OCI-LY1 (cell line): ENCODE results near the gene USP40.

Source experiments
- H2AFZ ChIP-seq: fragments of 200-600 bp; sonication (generic), shearing (Covaris generic); 2 replicates; pipeline ENCODE4 v1.6.0; 2014; ENCODE audit warnings: antibody characterized with exemption, mild to moderate bottlenecking, low read length
- H3F3A ChIP-seq: fragments of 200-600 bp; sonication (generic), shearing (Covaris generic); 2 replicates; pipeline ENCODE4 v1.6.0; 2014; ENCODE audit warnings: mild to moderate bottlenecking, antibody characterized with exemption, low read length, moderate library complexity; ENCODE audit not compliant: insufficient read depth
- H3K27ac ChIP-seq: fragments of 200-600 bp; sonication (generic); 2 replicates; pipeline ENCODE4 v1.5.1; 2014; ENCODE audit warnings: low read length, mixed run types, mild to moderate bottlenecking, low read depth; ENCODE audit not compliant: poor library complexity, severe bottlenecking
- H3K27me3 ChIP-seq: fragments of 200-600 bp; sonication (generic); 2 replicates; pipeline ENCODE4 v1.6.0; 2014; ENCODE audit warnings: antibody characterized with exemption, mild to moderate bottlenecking, low read length, moderate library complexity; ENCODE audit not compliant: insufficient read depth
- H3K36me3 ChIP-seq: fragments of 200-600 bp; sonication (generic); 2 replicates; pipeline ENCODE4 v1.6.1; 2014; ENCODE audit warnings: mild to moderate bottlenecking, antibody characterized with exemption, low read length, moderate library complexity, mixed read lengths; ENCODE audit not compliant: insufficient read depth
- H3K4me1 ChIP-seq: fragments of 200-600 bp; sonication (generic); 2 replicates; pipeline ENCODE4 v1.5.1; 2014; ENCODE audit warnings: mild to moderate bottlenecking, low read length, moderate library complexity; ENCODE audit not compliant: insufficient read depth, severe bottlenecking
- H3K4me2 ChIP-seq: fragments of 200-600 bp; sonication (generic), shearing (Covaris generic); 2 replicates; pipeline ENCODE4 v1.6.1; 2014; ENCODE audit warnings: low read length
- H3K4me3 ChIP-seq: fragments of 200-600 bp; sonication (generic); 2 replicates; pipeline ENCODE4 v1.5.1; 2014; ENCODE audit warnings: low read length, low read depth, mild to moderate bottlenecking, mixed read lengths; ENCODE audit not compliant: poor library complexity, severe bottlenecking
- H3K79me2 ChIP-seq: fragments of 200-600 bp; shearing (Covaris generic); 2 replicates; pipeline ENCODE4 v1.6.1; 2016; ENCODE audit warnings: mixed run types, low read length, mixed read lengths; ENCODE audit not compliant: insufficient read depth
- H3K9ac ChIP-seq: fragments of 200-600 bp; sonication (generic), shearing (Covaris generic); 2 replicates; pipeline ENCODE4 v1.6.1; 2014; ENCODE audit warnings: mild to moderate bottlenecking, low read length, mixed read lengths
- H3K9me2 ChIP-seq: fragments of 200-600 bp; sonication (generic), shearing (Covaris generic); 2 replicates; pipeline ENCODE4 v1.6.1; 2014; ENCODE audit warnings: low read depth, mild to moderate bottlenecking, low read length, mixed read lengths
- H3K9me3 ChIP-seq: fragments of 200-600 bp; shearing (Covaris generic); 2 replicates; pipeline ENCODE4 v1.6.1; 2014; ENCODE audit warnings: low read length, mixed read lengths
- H4K20me1 ChIP-seq: fragments of 200-600 bp; sonication (generic), shearing (Covaris generic); 2 replicates; pipeline ENCODE4 v1.6.0; 2016; ENCODE audit warnings: mild to moderate bottlenecking, low read length; ENCODE audit not compliant: insufficient read depth
- EZH2 ChIP-seq: fragments of 200-600 bp; sonication (generic), shearing (Covaris generic); IDR thresholded peaks from 2 replicates; pipeline ENCODE4 v1.8.0; 2017; ENCODE audit warnings: borderline replicate concordance, mixed run types, mild to moderate bottlenecking, antibody characterized with exemption, low read length, moderate library complexity, mixed read lengths
- TF ChIP-seq, protein P1 (sequence below): fragments of 200-600 bp; sonication (generic), shearing (Covaris generic); IDR thresholded peaks from 2 replicates; pipeline ENCODE4 v1.5.1; 2017; ENCODE audit warnings: mild to moderate bottlenecking, antibody characterized with exemption, low read length, moderate library complexity, mixed read lengths

Gene USP40

DNA sequence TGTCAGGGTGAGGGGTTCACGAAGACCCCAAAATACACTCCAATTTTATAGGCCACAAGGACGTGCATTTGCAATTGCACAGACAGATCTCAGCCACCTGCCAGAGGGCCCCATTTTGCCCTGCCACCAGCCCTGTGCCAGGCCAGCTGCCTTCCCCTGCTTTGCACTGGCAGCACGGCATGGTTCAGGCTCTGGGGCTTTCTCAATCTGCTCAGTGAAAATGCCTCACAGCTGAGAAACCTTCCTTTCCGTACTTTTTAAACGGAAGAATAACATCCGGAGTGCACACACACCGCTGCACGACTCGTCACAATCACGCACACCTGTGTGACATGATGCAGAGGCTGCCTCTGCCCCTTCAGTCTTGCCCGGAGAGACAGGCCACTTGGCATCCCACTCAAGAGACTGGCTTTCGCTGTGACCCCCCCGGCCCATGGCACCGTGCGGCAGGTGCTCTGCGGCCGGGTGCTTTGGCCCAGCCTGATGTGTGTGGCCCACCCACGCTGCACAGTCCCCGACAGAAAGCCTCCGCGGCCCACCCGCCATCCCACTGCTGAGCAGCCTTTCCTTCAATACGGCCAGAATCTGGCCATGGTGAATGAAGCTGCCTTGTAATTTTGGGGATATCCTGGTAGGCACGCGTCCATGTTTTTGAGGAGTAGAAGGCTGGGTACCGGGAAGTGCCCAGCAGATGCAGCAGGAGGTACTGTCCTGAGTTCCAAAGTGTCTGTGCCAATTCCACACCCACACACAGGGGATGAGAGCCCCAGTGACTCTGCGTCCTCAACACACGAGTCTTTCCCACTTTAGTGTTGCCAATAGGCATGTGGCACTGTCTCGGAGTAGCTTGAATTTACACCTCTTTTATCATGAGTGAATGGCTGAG lies 88.8 kb downstream of the USP40 start:
- Histone ChIP-seq H3K4me2 (no peak overlapping the region), H3K79me2 (no peaks in the 10 kb centered on the region), H3K27me3 (no peaks in the 10 kb centered on the region), H3K9ac (no peak overlapping the region), H3K27ac (no peak overlapping the region), H2AFZ (no peak overlapping the region), H3K36me3 (no peaks in the 10 kb centered on the region), H4K20me1 (no peaks in the 10 kb centered on the region), H3K9me2 (no peaks in the 10 kb centered on the region), H3K4me3 (no peak overlapping the region), H3K4me1 (peaks cover 28% of the 10 kb centered on the region), H3K9me3 (no peaks in the 10 kb centered on the region; the same call in 1 of the 2 replicates), H3F3A (no peaks in the 10 kb centered on the region)
- TF ChIP-seq EZH2 = no peak
- TF ChIP-seq, protein P1, sequence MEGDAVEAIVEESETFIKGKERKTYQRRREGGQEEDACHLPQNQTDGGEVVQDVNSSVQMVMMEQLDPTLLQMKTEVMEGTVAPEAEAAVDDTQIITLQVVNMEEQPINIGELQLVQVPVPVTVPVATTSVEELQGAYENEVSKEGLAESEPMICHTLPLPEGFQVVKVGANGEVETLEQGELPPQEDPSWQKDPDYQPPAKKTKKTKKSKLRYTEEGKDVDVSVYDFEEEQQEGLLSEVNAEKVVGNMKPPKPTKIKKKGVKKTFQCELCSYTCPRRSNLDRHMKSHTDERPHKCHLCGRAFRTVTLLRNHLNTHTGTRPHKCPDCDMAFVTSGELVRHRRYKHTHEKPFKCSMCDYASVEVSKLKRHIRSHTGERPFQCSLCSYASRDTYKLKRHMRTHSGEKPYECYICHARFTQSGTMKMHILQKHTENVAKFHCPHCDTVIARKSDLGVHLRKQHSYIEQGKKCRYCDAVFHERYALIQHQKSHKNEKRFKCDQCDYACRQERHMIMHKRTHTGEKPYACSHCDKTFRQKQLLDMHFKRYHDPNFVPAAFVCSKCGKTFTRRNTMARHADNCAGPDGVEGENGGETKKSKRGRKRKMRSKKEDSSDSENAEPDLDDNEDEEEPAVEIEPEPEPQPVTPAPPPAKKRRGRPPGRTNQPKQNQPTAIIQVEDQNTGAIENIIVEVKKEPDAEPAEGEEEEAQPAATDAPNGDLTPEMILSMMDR = no peak

DNA sequence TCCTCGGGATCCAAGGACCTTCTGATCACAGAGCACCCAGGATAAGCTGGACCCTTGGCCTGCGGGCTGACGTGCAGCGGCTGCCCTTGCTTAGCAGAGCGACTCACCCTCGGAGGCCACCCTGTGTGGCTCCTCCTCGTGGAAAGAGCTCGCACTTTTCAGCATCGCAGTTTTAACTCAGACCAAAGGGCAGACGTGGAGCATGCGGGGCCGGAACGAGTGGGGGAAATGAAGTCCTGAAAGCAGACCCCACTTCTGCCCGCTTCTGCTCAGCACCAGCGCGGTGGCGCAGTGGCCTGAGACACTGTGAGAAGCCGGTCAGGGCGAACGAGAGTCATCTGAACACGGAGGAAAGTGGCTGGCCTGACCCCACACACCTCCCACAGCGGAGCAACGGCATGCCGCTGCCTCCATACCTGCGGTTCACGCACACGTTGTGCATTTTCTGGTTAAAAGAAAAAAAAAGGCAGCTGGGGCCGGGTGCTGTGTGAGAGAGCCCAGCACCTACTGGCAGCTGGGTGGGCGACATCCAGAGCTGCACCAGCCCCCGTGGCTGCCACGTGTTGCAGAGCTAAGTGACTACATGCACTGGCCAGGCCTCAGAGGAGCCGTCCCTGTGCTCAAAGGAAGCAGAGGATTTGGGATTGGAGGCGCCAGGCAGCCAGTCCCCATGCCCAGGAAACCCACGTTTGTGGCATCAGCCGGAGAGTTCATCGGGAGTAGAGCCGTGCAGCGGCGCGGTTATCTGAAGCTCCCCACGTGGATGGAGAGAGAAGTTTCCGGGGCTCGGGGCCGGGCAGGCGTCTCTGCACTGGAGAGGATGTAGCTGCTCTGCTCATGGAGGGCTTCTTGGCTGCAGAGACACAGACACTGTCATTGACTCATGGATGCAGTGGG lies 89.7 kb downstream of the USP40 start:
- H3K36me3 ChIP-seq = no peaks in the 10 kb centered on the region
- H2AFZ ChIP-seq = no peak overlapping the region
- TF ChIP-seq EZH2 = no peak
- TF ChIP-seq, protein P1 = no peak
- H3K27me3 ChIP-seq = no peaks in the 10 kb centered on the region
- no peaks in the 10 kb centered on the region for H3K9me2 ChIP-seq
- H3K4me1 ChIP-seq = peaks cover 28% of the 10 kb centered on the region
- H3K4me3 ChIP-seq = no peak overlapping the region
- H4K20me1 ChIP-seq = no peaks in the 10 kb centered on the region
- H3K9me3 ChIP-seq = no peaks in the 10 kb centered on the region; the same call in 1 of the 2 replicates
- no peak overlapping the region for H3K9ac ChIP-seq
- no peaks in the 10 kb centered on the region for H3F3A ChIP-seq
- no peak overlapping the region for H3K4me2 ChIP-seq
- no peaks in the 10 kb centered on the region for H3K79me2 ChIP-seq
- H3K27ac ChIP-seq = no peak overlapping the region

DNA sequence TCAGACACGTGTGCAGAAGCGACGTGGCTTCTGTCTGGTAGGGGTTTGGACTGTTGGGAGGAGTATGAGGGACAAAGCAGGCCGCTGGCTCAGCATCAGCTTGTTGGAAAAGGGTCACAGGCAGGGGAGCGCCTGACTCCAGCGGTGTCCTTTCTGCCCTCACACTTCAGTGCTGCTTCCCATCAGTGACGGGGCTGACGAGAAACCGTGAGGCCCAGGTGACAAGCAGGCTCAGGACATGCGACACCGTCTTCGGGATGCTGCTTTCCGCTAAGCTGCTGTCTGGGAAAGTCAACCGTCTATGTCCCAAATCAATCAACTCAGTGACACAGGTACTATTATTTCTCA lies 90.5 kb downstream of the USP40 start:
- H3K36me3 ChIP-seq = no peaks in the 10 kb centered on the region

More for the DNA sequence above, 90.5 kb downstream of the USP40 start:
- no peak for TF ChIP-seq EZH2
- TF ChIP-seq, protein P1 = no peak
- Histone ChIP-seq H3K4me3 (no peak overlapping the region), H3F3A (no peaks in the 10 kb centered on the region), H2AFZ (no peak overlapping the region), H3K9ac (no peak overlapping the region), H3K9me2 (no peaks in the 10 kb centered on the region), H3K79me2 (no peaks in the 10 kb centered on the region), H3K9me3 (no peaks in the 10 kb centered on the region; the same call in 1 of the 2 replicates), H3K4me1 (peaks cover 23% of the 10 kb centered on the region), H3K4me2 (no peak overlapping the region), H3K27ac (no peak overlapping the region), H4K20me1 (no peaks in the 10 kb centered on the region), H3K27me3 (no peaks in the 10 kb centered on the region)
